HUES48 (cell line): ENCODE data around the gene NLK.
"Not testable (repeated sequence)": the region's sequence is repeated elsewhere in the genome, so short reads cannot be mapped to it uniquely, and the experiment has no call there.

Experiments
- H3K27ac ChIP-seq: one replicate; pipeline ENCODE4 v1.7.0; 2013; ENCODE audit warnings: low read depth, low read length, inconsistent platforms
- H3K27me3 ChIP-seq: 2 replicates; pipeline ENCODE4 v1.6.1; 2013; ENCODE audit warnings: mild to moderate bottlenecking, low read length; ENCODE audit not compliant: control insufficient read depth, insufficient read depth
- H3K36me3 ChIP-seq: 2 replicates; pipeline ENCODE4 v1.6.1; 2013; ENCODE audit warnings: low read length; ENCODE audit not compliant: control insufficient read depth, insufficient read depth
- H3K4me1 ChIP-seq: 2 replicates; pipeline ENCODE4 v1.6.1; 2013; ENCODE audit warnings: mild to moderate bottlenecking, low read length; ENCODE audit not compliant: control insufficient read depth, insufficient read depth
- H3K4me3 ChIP-seq: 2 replicates; pipeline ENCODE4 v1.5.1; 2013; ENCODE audit warnings: mild to moderate bottlenecking, low read depth, low read length
- H3K9ac ChIP-seq: 2 replicates; pipeline ENCODE4 v1.6.1; 2013; ENCODE audit warnings: mild to moderate bottlenecking, low read depth, low read length, moderate library complexity
- H3K9me3 ChIP-seq: 2 replicates; pipeline ENCODE4 v1.6.1; 2013; ENCODE audit warnings: low read length; ENCODE audit not compliant: control insufficient read depth, insufficient read depth

Gene NLK

DNA sequence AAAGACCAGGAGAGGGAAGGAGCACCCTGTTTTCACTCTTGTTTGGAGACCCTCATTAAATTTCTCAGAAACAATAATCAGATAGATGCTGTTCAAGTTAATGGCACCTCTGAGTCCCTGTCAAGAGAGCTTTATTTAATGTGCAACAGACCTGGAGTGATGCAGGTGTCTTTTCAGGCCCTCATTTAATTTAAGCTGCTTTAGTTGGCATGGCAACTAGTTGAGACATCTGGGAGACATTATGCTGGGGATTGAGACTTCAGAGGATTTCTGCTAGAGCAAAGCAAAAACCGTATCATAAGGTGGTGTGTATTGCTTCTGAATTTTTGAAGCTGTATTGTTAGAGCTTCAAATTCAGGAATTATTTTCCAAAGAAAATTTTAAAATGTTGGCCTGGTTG, 108.5 kb downstream of the NLK start:
- Histone ChIP-seq H3K27ac (no peak overlapping the region), H3K9me3 (no peaks in the 10 kb centered on the region), H3K9ac (no peak overlapping the region), H3K4me3 (no peak overlapping the region), H3K36me3 (no peaks in the 10 kb centered on the region), H3K27me3 (no peaks in the 10 kb centered on the region), H3K4me1 (peaks cover 11% of the 10 kb centered on the region)

DNA sequence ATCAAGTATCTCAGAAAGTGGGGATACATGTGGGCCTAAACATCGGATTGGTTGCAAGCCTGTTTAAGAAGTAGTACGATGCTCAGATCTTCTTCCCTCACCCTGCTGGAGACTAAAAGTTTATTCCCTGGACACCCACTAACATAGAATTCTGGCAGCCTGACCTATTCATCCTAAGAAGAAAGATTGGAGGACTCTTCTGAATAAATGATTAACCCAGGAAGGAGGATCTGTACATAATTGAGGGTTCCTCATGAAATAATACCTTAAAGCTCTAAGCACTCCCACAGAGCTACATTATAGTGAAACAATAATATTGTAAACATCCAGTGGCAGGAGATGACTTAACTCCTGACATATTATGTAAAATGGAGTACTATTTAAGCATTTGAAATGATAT, 111.7 kb downstream of the NLK start:
- H3K27ac ChIP-seq = no peak overlapping the region
- no peaks in the 10 kb centered on the region for H3K4me1 ChIP-seq
- no peak overlapping the region for H3K9ac ChIP-seq
- H3K4me3 ChIP-seq = no peak overlapping the region
- no peaks in the 10 kb centered on the region for H3K36me3 ChIP-seq
- H3K27me3 ChIP-seq = no peaks in the 10 kb centered on the region
- H3K9me3 ChIP-seq = no peaks in the 10 kb centered on the region

DNA sequence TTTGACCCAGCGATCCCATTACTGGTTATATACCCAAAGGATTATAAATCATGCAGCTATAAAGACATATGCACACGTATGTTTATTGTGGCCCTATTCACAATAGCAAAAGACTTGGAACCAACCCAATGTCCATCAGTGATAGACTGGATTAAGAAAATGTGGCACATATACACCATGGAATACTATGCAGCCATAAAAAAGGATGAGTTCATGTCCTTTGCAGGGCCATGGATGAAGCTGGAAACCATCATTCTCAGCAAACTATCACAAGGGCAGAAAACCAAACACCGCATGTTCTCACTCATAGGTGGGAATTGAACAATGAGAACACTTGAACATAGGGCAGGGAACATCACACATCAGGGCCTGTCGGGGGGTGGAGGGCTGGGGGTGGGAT, 112.9 kb downstream of the NLK start:
- H3K27ac ChIP-seq, H3K9ac ChIP-seq, H3K4me1 ChIP-seq, H3K27me3 ChIP-seq, H3K36me3 ChIP-seq, H3K4me3 ChIP-seq, H3K9me3 ChIP-seq: not testable (repeated sequence)

- Histone ChIP-seq H3K4me1 (peaks cover 7% of the 10 kb centered on the region; the same call in 1 of the 2 replicates), H3K9ac (no peak overlapping the region), H3K27ac (no peak overlapping the region), H3K4me3 (no peak overlapping the region), H3K27me3 (no peaks in the 10 kb centered on the region), H3K9me3 (no peaks in the 10 kb centered on the region), H3K36me3 (peaks cover 5% of the 10 kb centered on the region; the same call in 1 of the 2 replicates)
Measured at GRCh38 chr17:28159004-28159403, 116.5 kb downstream of the NLK start.

- Histone ChIP-seq H3K9me3 (no peaks in the 10 kb centered on the region), H3K36me3 (peaks cover 5% of the 10 kb centered on the region; the same call in 1 of the 2 replicates), H3K4me3 (no peak overlapping the region), H3K27ac (no peak overlapping the region), H3K27me3 (no peaks in the 10 kb centered on the region), H3K4me1 (peaks cover 7% of the 10 kb centered on the region; the same call in 1 of the 2 replicates), H3K9ac (no peak overlapping the region)
Measured at GRCh38 chr17:28159924-28160323, 117.4 kb downstream of the NLK start.

DNA sequence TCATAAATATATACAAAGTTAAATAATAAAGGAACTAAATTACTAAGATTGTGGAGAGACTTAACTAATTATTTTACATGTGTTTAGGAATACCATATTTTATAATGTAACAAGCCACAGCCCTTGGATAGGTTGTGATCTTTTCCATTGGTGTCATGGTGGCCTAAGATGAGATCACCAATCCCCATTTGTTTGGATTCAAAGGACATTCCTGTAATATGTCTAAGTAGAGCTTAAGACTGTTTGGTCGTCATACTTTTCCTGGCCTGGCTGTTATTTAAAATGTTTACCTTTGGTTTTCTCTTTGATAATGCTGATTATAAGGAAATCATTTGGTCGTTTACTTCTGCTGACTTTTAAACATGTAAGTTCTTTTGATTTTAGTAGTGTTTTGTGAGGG, 118.1 kb downstream of the NLK start:
- H3K27me3 ChIP-seq = no peaks in the 10 kb centered on the region
- H3K4me3 ChIP-seq = no peak overlapping the region
- peaks cover 7% of the 10 kb centered on the region; the same call in 1 of the 2 replicates for H3K4me1 ChIP-seq
- no peak overlapping the region for H3K9ac ChIP-seq
- peaks cover 10% of the 10 kb centered on the region; the same call in 1 of the 2 replicates for H3K36me3 ChIP-seq
- no peak overlapping the region for H3K27ac ChIP-seq
- H3K9me3 ChIP-seq = no peaks in the 10 kb centered on the region

DNA sequence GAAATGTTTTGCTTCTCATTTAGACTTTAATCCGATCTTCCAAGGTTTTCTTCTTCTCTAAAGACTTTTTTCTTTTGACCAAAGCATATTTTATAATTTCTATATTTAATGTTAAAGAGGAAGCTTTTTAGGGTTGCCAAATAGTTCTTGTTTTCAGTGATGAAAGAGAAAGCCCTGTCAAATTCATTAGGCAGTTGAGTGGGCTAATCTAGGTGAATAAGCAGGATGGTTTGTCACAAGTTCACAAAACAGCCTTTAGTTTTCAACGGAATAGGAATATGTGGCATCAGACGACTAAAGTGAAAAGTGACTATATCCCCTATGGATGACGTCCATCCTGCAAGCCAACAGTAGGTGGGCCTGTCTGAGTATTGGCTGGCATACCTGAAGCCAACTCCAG, 118.8 kb downstream of the NLK start:
- Histone ChIP-seq H3K4me3 (no peak overlapping the region), H3K36me3 (peaks cover 10% of the 10 kb centered on the region; the same call in 1 of the 2 replicates)

DNA sequence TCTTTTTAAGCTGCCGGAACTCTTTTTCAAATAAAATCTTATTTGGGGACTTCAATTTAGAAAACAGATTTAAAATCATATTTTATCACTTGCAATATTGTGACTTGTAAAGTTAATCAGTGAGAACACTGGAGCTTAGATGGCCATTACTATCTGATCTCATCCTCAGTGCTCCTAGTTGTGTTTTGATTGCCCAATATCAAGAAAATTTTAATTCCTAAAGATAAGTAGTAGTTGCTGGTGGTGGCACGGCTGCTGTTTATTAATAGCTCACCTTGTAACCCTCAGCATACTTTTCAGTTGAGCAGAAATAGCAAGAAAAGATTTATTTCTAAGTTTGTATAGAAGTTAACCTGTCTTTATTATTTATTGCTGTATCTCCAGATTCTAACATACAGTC, 124.0 kb downstream of the NLK start:
- H3K4me3 ChIP-seq = no peak overlapping the region
- H3K27ac ChIP-seq = no peak overlapping the region
- H3K9me3 ChIP-seq = no peaks in the 10 kb centered on the region
- H3K27me3 ChIP-seq = no peaks in the 10 kb centered on the region
- peaks cover 32% of the 10 kb centered on the region for H3K36me3 ChIP-seq
- no peak overlapping the region for H3K9ac ChIP-seq
- peaks cover 16% of the 10 kb centered on the region for H3K4me1 ChIP-seq

More for the DNA sequence above, 118.8 kb downstream of the NLK start:
- no peaks in the 10 kb centered on the region for H3K27me3 ChIP-seq
- H3K9me3 ChIP-seq = no peaks in the 10 kb centered on the region
- no peak overlapping the region for H3K9ac ChIP-seq
- H3K4me1 ChIP-seq = peaks cover 7% of the 10 kb centered on the region; the same call in 1 of the 2 replicates
- H3K27ac ChIP-seq = no peak overlapping the region

DNA sequence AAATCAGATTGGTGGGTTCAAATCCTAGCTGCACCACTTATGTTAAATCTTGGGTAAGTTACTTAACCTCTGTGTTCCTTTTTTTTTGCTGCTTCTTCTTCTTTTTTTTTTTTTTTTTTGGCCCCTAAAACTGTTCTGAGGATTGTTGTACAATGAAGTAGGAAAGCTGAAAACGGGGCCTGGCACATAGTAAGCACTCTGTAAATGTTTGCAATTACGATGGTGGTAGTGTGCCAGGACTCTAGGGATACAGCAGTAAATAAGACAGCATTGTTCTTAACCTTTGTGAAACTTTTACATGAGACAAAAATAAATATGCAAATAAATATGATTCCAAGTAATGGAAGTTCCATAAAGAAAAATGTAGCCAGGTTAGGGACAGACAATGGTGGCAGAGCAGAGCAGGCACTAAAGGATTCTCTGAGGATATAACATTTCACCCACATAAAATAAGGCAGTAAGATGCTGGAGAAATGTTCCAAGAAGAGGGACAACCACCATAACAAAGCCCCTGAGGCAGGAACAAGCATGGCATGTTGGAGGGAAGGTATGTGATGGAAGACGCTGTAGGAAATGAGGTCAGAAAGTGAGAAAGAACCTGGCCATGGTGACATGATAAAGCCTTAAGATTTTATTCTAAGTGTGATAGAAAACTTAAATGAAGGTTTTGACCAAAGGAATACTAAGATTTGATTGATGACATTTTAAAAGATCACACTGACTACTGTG, 127.3 kb downstream of the NLK start:
- Histone ChIP-seq H3K27me3 (no peaks in the 10 kb centered on the region), H3K9ac (no peak overlapping the region), H3K4me1 (peaks cover 39% of the 10 kb centered on the region), H3K9me3 (no peaks in the 10 kb centered on the region), H3K4me3 (no peak overlapping the region), H3K36me3 (peaks cover 42% of the 10 kb centered on the region), H3K27ac (no peak overlapping the region)

GRCh38 chr17:28170771-28171170, 128.3 kb downstream of the NLK start:
- no peak overlapping the region for H3K4me3 ChIP-seq
- no peaks in the 10 kb centered on the region for H3K27me3 ChIP-seq
- peaks cover 38% of the 10 kb centered on the region for H3K36me3 ChIP-seq
- no peak overlapping the region for H3K9ac ChIP-seq
- no peaks in the 10 kb centered on the region for H3K9me3 ChIP-seq
- H3K4me1 ChIP-seq = peaks cover 39% of the 10 kb centered on the region
- H3K27ac ChIP-seq = peak overlapping the region; percentile 58

- peak overlapping the region; percentile 88 for H3K27ac ChIP-seq
- H3K9me3 ChIP-seq = no peaks in the 10 kb centered on the region
- peaks cover 41% of the 10 kb centered on the region for H3K36me3 ChIP-seq
- no peaks in the 10 kb centered on the region for H3K27me3 ChIP-seq
- no peak overlapping the region for H3K4me3 ChIP-seq
- peaks cover 46% of the 10 kb centered on the region for H3K4me1 ChIP-seq
- no peak overlapping the region for H3K9ac ChIP-seq
Measured at GRCh38 chr17:28173031-28173561, 130.6 kb downstream of the NLK start.
